BE2C (cell line): ENCODE results near the gene ZNRD2.
A peak's percentile ranks its signal among the peaks of the same experiment; 100 is the strongest.

Source experiments
- DNase-seq: peaks from one replicate; pipeline ENCODE4 v3.0.0-alpha.2; 2020
- H3K27me3 ChIP-seq: fragments of 250-450 bp; sonication (Bioruptor Pico); 2 replicates; pipeline ENCODE4 v1.5.1; 2020; ENCODE audit warnings: mild to moderate bottlenecking
- H3K36me3 ChIP-seq: fragments of 250-450 bp; sonication (Bioruptor Pico); 2 replicates; pipeline ENCODE4 v1.5.1; 2020; ENCODE audit warnings: mild to moderate bottlenecking
- H3K4me1 ChIP-seq: fragments of 250-450 bp; sonication (Bioruptor Pico); 2 replicates; pipeline ENCODE4 v1.5.1; 2020
- H3K4me3 ChIP-seq: 2 replicates; pipeline ENCODE4 v1.5.1; 2011; ENCODE audit warnings: low read depth, low read length
- H3K9me3 ChIP-seq: fragments of 250-450 bp; sonication (Bioruptor Pico); 2 replicates; pipeline ENCODE4 v1.5.1; 2020
- CTCF ChIP-seq: IDR thresholded peaks from 2 replicates; pipeline ENCODE4 v1.5.1; 2012; ENCODE audit warnings: mild to moderate bottlenecking, low read depth, low read length

The ZNRD2 gene

GRCh38 chr11:65572356-65573051 lies 2.2 kb downstream of the ZNRD2 start, which contains the start of gene FAM89B:
TSS of gene FAM89B (plus strand) at chr11:65572538. CDS start at chr11:65572670, 132 bp downstream.
- H3K4me3 ChIP-seq: peak within 1 kb of the TSS; percentile 80
- H3K4me1 ChIP-seq: no peaks in the 10 kb centered on the region
- TF ChIP-seq CTCF: no peak
- peak; percentile 84 for DNase-seq
- no peaks in the 10 kb centered on the region for H3K27me3 ChIP-seq
- H3K36me3 ChIP-seq: peaks cover 4% of the 10 kb centered on the region; the same call in 1 of the 2 replicates
- H3K9me3 ChIP-seq: no peaks in the 10 kb centered on the region

- Histone ChIP-seq H3K9me3 (no peaks in the 10 kb centered on the region), H3K27me3 (no peaks in the 10 kb centered on the region), H3K4me1 (no peaks in the 10 kb centered on the region), H3K36me3 (peaks cover 4% of the 10 kb centered on the region; the same call in 1 of the 2 replicates), H3K4me3 (peak overlapping the region; percentile 50; the same call in 1 of the 2 replicates)
- TF ChIP-seq CTCF: no peak
- DNase-seq: no peak
Observed at GRCh38 chr11:65573391-65574079, 3.3 kb downstream of the ZNRD2 start.

DNA sequence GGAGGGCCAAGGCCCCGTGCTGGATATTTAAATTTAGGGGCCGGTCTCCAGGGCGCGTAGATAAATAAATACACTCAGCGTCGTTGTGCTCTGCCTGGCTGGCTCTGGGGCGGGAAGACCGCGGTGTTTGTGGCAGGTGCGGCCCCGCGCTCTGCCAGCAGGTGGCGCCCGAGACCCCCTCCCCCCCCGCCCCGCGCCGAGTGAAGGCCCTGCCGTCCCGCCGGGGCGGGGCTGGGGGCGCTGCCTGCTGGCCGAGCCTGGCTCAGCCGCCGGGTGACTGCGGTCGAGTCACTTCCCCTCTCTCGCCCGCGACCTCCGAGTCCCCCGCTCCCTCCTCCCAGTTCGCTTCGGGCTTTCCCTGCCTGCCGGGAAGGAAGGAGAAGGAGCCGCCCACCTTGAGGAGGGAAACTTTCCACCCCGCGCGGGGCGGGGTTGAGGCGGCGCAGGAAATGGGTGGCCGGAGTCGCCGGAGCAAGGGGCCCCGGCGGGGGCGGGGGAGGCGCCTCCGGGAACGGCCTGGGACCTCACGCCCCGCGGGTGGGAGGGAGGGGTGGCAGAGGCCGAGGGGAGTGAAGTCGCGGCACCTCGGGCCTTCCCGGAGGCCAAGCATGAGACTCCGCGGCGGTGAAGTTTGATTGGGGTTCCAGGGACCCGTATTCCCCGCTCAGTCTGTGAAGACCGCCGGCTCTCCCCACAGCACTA lies 4.0 kb downstream of the ZNRD2 start:
- Histone ChIP-seq H3K4me1 (no peaks in the 10 kb centered on the region), H3K36me3 (peaks cover 4% of the 10 kb centered on the region; the same call in 1 of the 2 replicates), H3K9me3 (no peaks in the 10 kb centered on the region), H3K27me3 (no peaks in the 10 kb centered on the region), H3K4me3 (peak overlapping the region; percentile 20; the same call in 1 of the 2 replicates)
- TF ChIP-seq CTCF: peak; percentile 33
- DNase-seq: peak; percentile 83

- Histone ChIP-seq H3K36me3 (peaks cover 4% of the 10 kb centered on the region; the same call in 1 of the 2 replicates), H3K27me3 (no peaks in the 10 kb centered on the region), H3K4me3 (no peak overlapping the region), H3K4me1 (no peaks in the 10 kb centered on the region), H3K9me3 (no peaks in the 10 kb centered on the region)
- TF ChIP-seq CTCF: no peak
- DNase-seq: no peak
Observed at GRCh38 chr11:65574811-65575567, 4.7 kb downstream of the ZNRD2 start.

DNA sequence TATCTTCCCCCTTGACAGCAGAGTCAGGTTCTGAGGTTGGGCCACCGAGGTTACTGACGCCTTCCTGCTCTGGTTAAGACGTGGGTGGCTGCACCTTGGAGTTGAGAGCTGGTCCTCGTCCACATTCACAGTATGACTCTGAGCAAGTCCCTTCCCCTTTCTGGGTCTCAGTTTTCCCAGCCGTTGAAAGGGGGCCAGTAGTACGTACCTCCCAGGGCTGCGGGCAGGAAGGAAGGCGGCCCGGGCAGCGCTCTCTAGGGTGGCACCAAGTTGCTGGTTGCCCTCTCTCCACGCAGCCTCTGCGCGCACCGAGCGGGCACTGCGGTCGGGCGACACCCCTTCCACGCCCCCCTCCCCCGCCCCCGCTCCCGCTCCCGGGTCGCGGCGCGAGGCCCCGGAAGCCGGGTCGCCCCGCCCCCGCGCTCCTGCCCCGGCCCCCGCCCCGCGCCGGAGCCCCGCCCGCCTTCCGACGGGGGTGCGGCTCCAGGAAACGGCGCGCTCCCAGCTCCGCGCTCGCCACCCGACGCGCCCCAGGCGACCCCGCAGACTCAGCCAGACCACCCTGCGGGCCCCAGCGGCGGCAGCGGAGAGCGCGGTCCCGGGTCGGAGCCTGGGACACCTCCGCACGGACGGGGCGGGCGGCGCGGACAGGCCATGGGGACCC lies 5.4 kb downstream of the ZNRD2 start, which contains the start of gene EHBP1L1:
TSS of gene EHBP1L1 (plus strand) at position 486 of the 664 bp plus-strand sequence. CDS start 250 bp downstream, outside the sequence.
- DNase-seq: peak; percentile 32
- Histone ChIP-seq H3K4me3 (no peak within 1 kb of the TSS), H3K4me1 (no peaks in the 10 kb centered on the region)

More for the DNA sequence above, 5.4 kb downstream of the ZNRD2 start, which contains the start of gene EHBP1L1:
- Histone ChIP-seq H3K36me3 (peaks cover 4% of the 10 kb centered on the region; the same call in 1 of the 2 replicates), H3K27me3 (no peaks in the 10 kb centered on the region), H3K9me3 (no peaks in the 10 kb centered on the region)
- no peak for TF ChIP-seq CTCF
